GM19193 (cell line): Measurements from ENCODE around the gene CETN3.
A peak's percentile ranks its signal among the peaks of the same experiment; 100 is the strongest.

Experiments used
- POLR2A ChIP-seq: IDR thresholded peaks from 4 replicates; pipeline ENCODE4 v1.6.1; 2011; ENCODE audit not compliant: insufficient read depth, insufficient read length; ENCODE audit errors: extremely low read depth

Gene CETN3

DNA sequence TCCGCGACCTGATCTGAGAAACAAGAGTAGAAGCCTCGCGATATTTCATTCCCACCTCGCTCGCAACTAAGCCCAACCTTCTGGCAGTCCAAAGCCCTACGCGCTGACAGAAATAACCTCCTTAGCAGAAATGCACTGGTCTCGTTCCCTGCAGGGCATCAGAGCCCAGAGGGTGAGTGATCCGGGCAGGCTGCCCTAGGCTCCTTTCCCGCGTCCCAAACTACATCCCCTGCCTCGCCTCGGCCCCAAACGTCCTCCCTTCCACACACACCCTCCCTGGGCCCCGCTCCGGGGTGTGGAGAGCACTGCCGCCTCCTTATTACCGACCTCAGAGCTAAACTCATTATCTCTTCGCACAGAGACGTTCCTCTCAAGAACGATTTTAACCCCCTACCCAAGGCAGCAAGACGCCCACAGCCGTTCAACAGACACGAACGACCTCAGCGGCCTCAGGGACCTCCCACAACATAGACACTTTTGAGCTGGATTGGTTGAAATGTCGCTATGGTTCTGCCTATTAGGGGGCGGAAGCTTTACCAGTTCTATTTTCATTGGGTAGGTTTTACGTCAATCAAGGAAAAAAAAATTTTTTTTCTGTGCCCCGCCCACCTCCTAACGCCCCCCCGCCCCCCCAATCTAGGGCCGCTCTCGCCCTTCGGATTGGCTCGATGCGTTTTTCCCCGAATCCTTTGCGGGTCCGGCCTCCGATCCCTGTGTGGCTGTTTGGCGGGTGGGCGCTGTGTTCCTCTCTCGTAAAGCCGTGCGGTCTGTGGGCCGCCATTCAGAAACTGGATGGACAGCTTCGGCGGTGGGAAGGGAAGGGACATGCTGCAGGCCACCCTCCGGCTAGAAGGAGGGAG, at the start of gene CETN3:
TSS of gene CETN3 (minus strand) at position 439 of the 860 bp plus-strand sequence. CDS start at position 344, 95 bp downstream.
- TF ChIP-seq POLR2A: peak; percentile 95

DNA sequence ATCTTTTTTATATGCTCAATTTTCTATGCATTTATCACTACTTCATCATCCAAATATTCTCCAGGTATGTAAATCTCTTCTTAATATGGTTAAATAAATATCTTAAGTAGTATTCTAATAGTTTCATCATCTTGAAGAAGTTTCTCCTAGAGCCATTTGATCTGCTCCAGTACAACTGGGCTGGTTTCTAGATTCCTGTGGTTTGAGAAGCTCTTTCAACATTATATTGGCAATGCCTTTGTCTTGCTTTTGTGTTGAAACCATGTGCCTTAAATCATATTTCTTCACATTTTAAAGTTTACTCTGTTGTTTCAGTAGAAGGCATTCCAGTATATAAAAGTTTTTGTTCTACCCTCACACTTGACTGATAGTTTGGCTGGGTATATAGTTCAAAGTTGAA, 37.4 kb upstream of the CETN3 start:
- no peak for TF ChIP-seq POLR2A

DNA sequence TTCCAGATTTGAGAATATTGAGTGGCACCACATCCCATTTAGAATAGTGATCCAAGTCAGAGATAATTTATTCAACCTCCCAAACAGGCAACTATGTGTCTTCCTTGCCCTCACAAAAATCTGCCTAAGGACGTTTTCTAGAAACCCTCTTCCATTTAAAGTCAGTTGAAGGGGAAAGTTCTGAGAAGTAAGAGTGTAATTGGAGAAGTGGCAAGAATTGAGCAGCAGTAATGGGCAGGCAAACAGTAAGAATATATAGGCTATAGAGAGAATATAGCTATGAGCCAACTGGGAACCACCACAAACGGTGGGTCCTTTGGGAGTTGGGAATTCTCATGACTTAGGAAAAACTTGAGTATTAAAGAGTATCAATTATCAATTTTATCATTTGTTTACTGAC, 31.1 kb upstream of the CETN3 start:
- TF ChIP-seq POLR2A: no peak

- TF ChIP-seq POLR2A: no peak
Measured at GRCh38 chr5:90438100-90438499, 28.5 kb upstream of the CETN3 start.

DNA sequence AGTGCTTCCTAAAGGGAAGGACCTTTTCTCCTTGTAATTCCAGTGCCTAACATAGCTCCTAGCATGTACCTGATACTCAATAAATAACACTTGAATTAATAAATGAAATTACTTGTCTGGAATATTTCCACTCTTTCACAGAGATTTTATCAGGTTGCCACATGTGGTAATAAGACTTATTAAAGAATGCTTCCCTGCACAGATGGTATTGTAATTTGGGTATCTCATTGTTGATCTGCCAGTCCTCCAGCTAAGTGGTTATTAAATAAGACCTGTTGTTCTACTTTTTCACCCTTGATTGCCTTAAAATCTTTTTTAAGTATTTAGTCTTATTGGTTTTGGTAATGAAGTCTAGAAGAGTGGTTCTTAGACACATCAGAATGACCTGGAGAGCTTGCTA, 28.1 kb upstream of the CETN3 start:
- TF ChIP-seq POLR2A: no peak

DNA sequence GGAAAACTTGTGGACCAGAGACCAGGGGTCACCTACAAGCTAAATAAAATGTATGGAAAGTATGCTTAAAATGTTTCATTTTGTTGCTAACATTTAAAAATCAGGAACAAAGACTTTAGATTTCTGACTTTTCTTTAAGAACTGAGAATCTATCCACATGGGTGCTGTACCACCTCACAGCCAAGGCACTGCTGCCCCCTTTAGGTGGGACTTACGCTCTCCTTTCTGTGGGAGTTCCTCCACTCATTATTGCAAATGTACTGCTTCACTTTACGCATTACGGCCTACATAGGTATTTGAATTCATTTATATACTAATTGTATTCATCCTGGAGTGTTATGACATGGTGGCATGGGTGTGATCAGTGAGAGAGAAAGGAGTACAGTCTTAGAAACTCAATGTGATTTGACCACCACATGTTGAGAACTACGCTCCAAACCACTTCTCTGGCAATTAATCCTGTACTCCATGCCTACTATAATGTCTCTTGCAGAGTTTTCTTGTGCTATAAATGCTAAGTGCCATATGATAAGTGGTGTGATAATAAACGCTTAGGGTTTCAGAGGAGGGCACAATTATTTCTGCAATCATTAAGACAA, 24.7 kb upstream of the CETN3 start:
- no peak for TF ChIP-seq POLR2A

DNA sequence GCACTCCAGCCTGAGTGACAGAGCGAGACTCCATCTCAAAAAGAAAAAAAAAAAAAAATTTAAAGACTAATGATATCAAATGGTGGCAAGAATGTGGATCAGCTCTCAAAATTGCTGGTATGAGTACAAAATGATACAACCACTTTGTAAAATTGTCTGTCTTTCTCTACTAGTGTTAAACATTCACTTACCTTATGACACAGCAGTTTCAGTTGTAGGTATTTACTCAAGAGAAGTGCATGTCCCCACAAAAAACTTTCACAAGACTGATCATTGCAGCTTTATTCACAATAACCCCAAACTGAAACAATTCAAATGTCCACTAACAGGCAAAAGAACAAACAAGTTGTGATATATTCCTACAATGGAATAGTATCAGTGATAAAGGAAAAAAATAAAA, 14.7 kb upstream of the CETN3 start:
- TF ChIP-seq POLR2A: no peak

DNA sequence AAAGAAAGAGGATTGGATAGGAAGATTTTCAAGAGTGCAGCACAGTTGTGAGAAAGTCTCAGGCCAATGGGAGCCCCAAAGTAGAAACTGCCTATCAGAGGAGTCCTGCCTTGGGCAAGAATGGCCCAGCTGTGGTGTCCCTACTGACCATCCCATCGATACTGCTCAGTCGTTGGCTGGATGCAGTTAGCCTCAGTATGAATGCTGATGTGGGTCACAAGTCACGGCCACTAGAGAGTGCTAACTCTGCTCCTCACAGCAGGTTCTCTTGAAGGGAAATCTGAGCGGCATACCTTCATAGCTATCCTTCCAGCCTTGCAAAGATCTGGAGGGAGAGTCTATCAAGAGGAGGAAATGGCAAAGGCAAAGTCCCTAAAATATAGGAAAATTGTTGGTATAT, 11.6 kb upstream of the CETN3 start:
- no peak for TF ChIP-seq POLR2A

GRCh38 chr5:90418214-90418613, 8.7 kb upstream of the CETN3 start:
- no peak for TF ChIP-seq POLR2A

DNA sequence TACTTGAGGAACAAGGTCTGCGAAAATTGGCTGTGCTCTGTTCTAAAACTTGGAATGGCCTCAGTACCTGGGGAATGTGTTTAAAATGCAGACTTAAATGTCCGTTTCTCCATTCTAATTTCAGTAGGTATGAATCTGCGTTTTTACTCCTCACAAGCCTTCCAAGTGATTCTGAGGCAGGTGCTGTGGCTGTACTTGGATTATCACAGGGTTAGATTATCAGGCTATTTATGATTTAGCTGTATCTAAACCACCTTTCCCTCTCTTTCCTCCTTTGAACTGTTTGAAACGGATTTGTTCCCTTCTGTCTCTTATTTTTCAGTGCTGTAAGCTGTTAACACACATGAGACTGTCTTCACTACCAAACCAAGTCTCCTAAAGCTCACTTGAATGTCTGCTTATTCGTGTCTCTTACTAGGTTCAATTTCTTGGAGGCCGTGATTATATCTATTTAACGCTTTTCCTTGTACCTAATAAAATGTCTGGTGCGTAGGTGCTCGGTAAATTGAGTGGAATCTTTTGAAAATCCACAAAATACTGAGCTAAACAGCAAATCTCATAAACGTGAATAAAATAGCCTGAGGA, 714 bp upstream of the CETN3 start:
- TF ChIP-seq POLR2A: no peak

DNA sequence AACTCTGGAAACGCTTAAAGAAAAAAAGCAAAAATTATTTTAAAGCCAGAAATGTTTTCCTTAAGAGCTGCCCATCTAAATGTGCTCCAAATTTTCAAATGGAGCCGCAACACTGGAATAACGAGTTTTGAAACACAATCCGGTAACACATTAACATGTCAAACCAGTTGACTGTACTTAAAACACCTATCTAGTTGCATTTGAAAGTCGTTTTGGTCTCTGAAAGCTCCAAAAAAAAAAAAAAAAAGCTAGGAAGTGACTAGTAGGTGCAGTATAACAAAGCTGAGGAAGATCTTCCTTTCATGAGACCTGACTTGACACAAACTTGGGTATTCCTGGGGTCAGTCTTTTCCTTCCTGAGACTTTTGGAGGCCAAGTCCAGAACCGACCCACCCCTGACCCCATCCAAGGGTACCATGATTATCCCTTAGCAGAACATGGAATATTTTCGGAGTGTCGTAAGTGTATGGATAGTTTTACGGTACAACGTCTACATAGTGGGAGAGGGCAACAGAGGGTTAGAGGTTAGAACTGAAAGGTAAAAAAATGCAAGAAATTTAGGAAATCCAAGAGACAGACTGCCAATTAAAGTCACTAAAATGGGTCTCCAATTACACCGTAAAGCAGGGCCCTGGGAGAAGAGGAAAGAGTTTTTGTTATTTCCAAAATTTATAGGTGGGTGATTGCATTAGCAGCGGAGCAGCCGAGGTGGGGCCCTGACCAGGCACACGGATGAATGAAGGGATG, 812 bp downstream of the CETN3 start:
- peak; percentile 92 for TF ChIP-seq POLR2A

DNA sequence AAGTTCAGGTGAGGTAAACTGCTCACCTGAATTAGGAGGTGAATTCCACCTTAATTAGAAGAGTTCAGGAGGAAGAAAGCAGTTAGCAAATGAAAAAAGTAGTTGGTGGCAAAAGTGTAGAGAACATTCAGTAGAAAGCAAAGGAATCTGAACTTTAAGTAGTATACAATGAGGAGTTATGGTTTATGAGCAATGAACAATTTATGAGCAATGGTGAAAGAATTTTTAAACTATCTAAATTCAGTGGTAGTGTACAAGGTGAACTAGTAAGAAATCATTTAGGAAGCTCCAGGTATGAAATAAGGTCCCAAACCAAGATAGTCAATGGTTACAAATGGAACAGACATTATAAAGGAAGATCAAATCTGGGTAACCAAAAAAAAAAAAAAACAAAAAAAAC, 3.1 kb downstream of the CETN3 start:
- no peak for TF ChIP-seq POLR2A

DNA sequence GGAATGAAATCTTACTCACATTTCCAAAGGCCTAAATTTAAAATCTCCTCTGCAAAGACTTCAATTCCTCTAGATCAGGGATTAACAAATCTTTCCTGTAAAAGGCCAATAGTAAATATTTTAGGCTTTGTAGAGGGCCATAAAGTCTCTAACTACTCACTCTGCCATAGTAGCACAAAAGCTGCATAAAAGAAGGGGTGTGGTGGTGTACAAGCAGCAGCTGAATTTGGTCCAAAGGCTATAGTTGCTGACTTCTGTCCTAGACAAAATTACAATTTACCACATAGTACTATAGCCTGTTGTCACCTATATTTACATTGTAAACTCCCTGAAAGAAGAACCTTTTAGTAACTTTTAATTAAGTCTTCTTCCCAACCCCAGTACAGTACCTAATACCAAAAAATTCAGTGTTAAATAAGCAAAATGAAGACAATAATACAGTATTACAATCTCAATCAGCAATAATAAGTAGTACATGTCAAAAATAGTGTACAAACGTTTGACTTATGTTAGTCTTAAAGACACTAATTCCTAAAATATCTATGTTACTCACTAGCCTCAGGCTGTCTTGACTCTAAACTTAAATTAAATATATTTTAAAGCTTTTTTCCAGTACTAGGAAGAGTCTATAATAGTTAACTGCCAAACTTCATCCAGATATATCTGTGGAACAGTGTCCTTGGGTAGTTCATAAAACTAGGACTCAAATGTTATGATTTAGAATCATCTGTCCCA, 6.9 kb downstream of the CETN3 start:
- no peak for TF ChIP-seq POLR2A

GRCh38 chr5:90399251-90399650, 10.3 kb downstream of the CETN3 start:
- TF ChIP-seq POLR2A: no peak
